Kidney (tissue), 14 donors: Measurements from ENCODE around the gene IFTAP. TPM values are rescaled to one million over a fixed set of nuclear protein-coding genes. Genes with fewer than 3 reads are reported as not detected.

Source experiments
- DNase-seq, 5 donors: peaks; one replicate each; pipeline ENCODE4 v3.0.0-alpha.2; 2013 to 2020
- FAIRE-seq: peaks from 2 replicates; lab custom pipeline; 2012; peaks lifted over from hg19 to GRCh38; lab: Jason Lieb, UNC
- H3K27ac ChIP-seq, 2 donors: one replicate each; pipeline ENCODE4 v1.7.0; 2013; ENCODE audit warnings: low read depth in 2 of 2, low read length in 2 of 2, inconsistent platforms in 1 of 2
- H3K27me3 ChIP-seq: one replicate; pipeline ENCODE4 v1.7.1; 2013; ENCODE audit warnings: low read length, inconsistent platforms; ENCODE audit not compliant: control insufficient read depth, insufficient read depth
- H3K36me3 ChIP-seq, 3 donors: one replicate each; pipeline versions ENCODE4 v1.7.0 to v1.7.1; 2013; ENCODE audit warnings: low read length in 3 of 3, control low read depth in 1 of 3, inconsistent platforms in 1 of 3; ENCODE audit not compliant: insufficient read depth in 3 of 3, control insufficient read depth in 2 of 3
- H3K4me1 ChIP-seq, 3 donors: one replicate each; pipeline versions ENCODE4 v1.7.0 to v1.7.1; 2013; ENCODE audit warnings: low read length in 3 of 3, inconsistent platforms in 1 of 3, low read depth in 1 of 3; ENCODE audit not compliant: control insufficient read depth in 2 of 3, insufficient read depth in 2 of 3
- H3K4me3 ChIP-seq, 3 donors: one replicate each; pipeline versions ENCODE4 v1.7.0 to v1.8.1; 2013; ENCODE audit warnings: low read length in 3 of 3, control low read depth in 1 of 3, inconsistent platforms in 1 of 3
- H3K9ac ChIP-seq, 3 donors: one replicate each; pipeline versions ENCODE4 v1.7.0 to v1.7.1; 2013; ENCODE audit warnings: low read length in 3 of 3, control low read depth in 1 of 3, inconsistent platforms in 1 of 3
- H3K9me3 ChIP-seq, 3 donors: one replicate each; pipeline versions ENCODE4 v1.7.0 to v1.7.1; 2013; ENCODE audit warnings: low read length in 3 of 3, control low read depth in 1 of 3, inconsistent platforms in 1 of 3; ENCODE audit not compliant: control insufficient read depth in 2 of 3, insufficient read depth in 1 of 3
- intact Hi-C: fragments of 100-400 bp; cut with DNase I; formaldehyde crosslinking; loops from one replicate; pipeline ENCODE4 v1.11.1; 2022
- polyA plus RNA-seq: library from polyadenylated mRNA; stranded (reverse); fragments of 350-450 nt; fragmentation: Illumina TruSeq; extraction: RNeasy Lipid Tissue Mini Kit (QIAGEN cat#74804); gene quantifications from one replicate; pipeline ENCODE4 v1.2.3, GENCODE V29; 2014; ENCODE audit warnings: low read depth, low replicate concordance; ENCODE audit not compliant: insufficient read depth
- total RNA-seq: library from RNA; stranded (reverse); fragmentation: NEBNext Ultra II Directional; extraction: Animal tissue kit (Norgen Biotek cat#: 25700); gene quantifications from one replicate; pipeline ENCODE4 v1.2.1, GENCODE V29; 2021
- TF ChIP-seq, protein P1 (sequence below): IDR thresholded peaks from 3 replicates; pipeline ENCODE4 v1.5.1; 2012; ENCODE audit warnings: mild to moderate bottlenecking, moderate library complexity, borderline replicate concordance; ENCODE audit not compliant: insufficient read depth; ENCODE audit errors: extremely low read depth
- donor health status: control.
- donor health status: control.
- donor health status: control.
- donor health status: control.
- donor health status: control.
- donor health status: DM: yes; HTN: yes; CAD: no.
- donor health status: Normal renal cell carcinoma (clear cell type).

Gene IFTAP
- total and polyA plus RNA-seq, 2 donors from 2014 or later: 13.4 to 49.3 TPM

DNA sequence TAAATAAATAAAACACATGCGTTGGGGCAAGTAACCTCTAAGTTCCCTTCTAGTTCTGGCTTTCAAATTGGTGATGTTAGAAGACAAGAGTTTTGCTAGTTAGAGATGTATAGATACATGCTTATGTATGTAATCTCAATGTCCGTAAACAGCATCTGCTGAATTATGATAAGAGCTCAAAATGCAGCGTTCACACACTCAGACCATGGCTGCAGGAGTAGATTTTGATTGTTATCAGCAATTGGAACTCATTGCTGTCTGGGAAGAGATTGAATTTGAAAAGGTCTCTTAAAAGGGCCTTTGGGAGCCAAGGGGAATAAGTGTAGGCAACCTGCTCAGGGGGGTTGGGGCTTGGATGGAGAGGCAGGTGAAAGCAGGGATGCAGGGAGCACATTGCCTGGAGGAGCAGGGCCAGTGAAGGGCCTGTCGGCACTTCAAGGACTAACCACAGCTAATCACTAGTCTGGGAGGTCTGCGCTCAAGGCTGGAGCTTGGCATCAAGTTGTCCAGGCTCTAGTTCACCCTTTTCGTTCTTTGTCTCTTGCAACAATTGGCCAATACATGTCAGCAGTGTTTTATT lies 29.2 kb upstream of the IFTAP start:
- TF ChIP-seq, protein P1, sequence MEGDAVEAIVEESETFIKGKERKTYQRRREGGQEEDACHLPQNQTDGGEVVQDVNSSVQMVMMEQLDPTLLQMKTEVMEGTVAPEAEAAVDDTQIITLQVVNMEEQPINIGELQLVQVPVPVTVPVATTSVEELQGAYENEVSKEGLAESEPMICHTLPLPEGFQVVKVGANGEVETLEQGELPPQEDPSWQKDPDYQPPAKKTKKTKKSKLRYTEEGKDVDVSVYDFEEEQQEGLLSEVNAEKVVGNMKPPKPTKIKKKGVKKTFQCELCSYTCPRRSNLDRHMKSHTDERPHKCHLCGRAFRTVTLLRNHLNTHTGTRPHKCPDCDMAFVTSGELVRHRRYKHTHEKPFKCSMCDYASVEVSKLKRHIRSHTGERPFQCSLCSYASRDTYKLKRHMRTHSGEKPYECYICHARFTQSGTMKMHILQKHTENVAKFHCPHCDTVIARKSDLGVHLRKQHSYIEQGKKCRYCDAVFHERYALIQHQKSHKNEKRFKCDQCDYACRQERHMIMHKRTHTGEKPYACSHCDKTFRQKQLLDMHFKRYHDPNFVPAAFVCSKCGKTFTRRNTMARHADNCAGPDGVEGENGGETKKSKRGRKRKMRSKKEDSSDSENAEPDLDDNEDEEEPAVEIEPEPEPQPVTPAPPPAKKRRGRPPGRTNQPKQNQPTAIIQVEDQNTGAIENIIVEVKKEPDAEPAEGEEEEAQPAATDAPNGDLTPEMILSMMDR: no peak
- intact Hi-C loops: loop anchor here (10.0 kb wide), 1 partner anchor 110 kb away; no protein-coding TSS in a partner anchor
- no peaks in the 10 kb centered on the region for H3K9me3 ChIP-seq
- no peaks in the 10 kb centered on the region for H3K36me3 ChIP-seq
- no peaks in the 10 kb centered on the region for H3K4me1 ChIP-seq
- FAIRE-seq: no peak
- no peaks in the 10 kb centered on the region for H3K27me3 ChIP-seq
- no peak for DNase-seq
- H3K4me3 ChIP-seq: peak overlapping the region in 2 of 3 donors; percentile 57 to 58
- no peak overlapping the region for H3K27ac ChIP-seq
- H3K9ac ChIP-seq: peak overlapping the region in 1 of 3 donors; percentile 8

DNA sequence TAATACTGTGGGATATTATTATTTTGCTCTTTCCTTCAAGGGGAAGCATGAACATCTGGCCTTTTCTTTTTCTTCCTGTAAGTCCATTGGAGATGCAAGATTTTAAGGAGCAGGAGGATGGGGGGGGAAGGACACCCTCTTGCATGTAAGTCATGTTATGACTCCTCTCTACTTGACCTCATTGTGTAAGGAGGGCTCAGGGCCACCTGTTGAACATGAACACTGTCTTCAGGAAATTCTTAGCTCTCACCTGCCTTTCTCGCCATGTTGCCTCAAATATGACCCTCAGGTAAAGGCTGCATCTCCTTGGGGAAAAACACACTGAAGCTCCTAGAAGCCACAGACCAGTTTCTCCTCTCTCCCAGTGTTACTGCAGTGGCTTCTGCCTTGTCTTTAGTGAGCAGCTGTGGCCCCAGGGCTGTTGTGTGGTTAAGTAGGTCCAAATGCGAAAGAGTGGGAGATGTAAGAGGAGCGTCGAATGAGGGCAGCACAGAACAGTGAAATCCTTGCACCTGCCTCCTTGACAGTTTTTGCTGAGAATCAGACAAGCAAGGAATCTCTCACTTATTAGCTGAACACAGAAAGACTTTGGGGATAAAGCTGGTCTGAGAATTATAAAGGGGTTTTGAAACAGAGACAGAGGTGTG lies 27.8 kb upstream of the IFTAP start:
- no peaks in the 10 kb centered on the region for H3K27me3 ChIP-seq
- DNase-seq (no peak), FAIRE-seq (no peak)
- TF ChIP-seq, protein P1: no peak
- H3K9ac ChIP-seq: no peak overlapping the region
- no peaks in the 10 kb centered on the region for H3K9me3 ChIP-seq
- H3K4me1 ChIP-seq: no peaks in the 10 kb centered on the region
- intact Hi-C loops: loop anchor here (10.0 kb wide), 1 partner anchor 108 kb away; no protein-coding TSS in a partner anchor
- no peak overlapping the region for H3K27ac ChIP-seq
- H3K4me3 ChIP-seq: no peak overlapping the region
- H3K36me3 ChIP-seq: no peaks in the 10 kb centered on the region

DNA sequence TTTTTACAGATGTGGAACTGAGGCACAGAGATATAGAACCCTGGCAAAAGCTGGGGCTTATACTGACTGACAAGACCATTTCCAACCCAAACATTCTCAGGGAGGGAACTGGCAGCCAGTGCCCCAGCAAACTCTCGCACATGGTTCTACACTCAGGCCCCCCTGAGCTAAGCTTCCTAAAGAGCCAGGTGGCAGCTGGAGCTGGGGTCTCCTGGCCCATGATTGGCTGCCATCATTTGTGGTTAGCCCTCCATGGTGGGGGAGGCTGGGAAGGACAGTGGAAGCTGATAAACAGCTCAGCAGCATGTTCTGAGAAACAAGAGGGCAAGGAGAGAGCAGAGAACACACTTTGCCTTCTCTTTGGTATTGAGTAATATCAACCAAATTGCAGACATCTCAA lies 26.6 kb upstream of the IFTAP start, which contains the start of gene RAG1:
Gene RAG1 (plus strand): TSS at position 314 of the 400 bp plus-strand sequence. CDS start 5,298 bp downstream, outside the sequence.
- TF ChIP-seq, protein P1: no peak

More for the DNA sequence above, 26.6 kb upstream of the IFTAP start, which contains the start of gene RAG1:
- Histone ChIP-seq H3K9me3 (no peaks in the 10 kb centered on the region), H3K9ac (no peak within 1 kb of the TSS), H3K4me1 (no peaks in the 10 kb centered on the region), H3K4me3 (no peak within 1 kb of the TSS), H3K27ac (no peak within 1 kb of the TSS), H3K36me3 (no peaks in the 10 kb centered on the region), H3K27me3 (no peaks in the 10 kb centered on the region)
- intact Hi-C loops: loop anchor here (10.0 kb wide), 1 partner anchor 107 kb away; no protein-coding TSS in a partner anchor
- DNase-seq (no peak), FAIRE-seq (no peak)
